TTC549 (cell line): ENCODE data around the gene C11orf21.

Source experiments
- FAIRE-seq: peaks from 2 replicates; lab custom pipeline; 2012; peaks lifted over from hg19 to GRCh38; lab: Jason Lieb, UNC

Gene C11orf21

GRCh38 chr11:2259466-2259830 is 42.3 kb downstream of the C11orf21 start:
- FAIRE-seq = no peak

- no peak for FAIRE-seq
Measured at GRCh38 chr11:2258501-2259465, 42.9 kb downstream of the C11orf21 start.

DNA sequence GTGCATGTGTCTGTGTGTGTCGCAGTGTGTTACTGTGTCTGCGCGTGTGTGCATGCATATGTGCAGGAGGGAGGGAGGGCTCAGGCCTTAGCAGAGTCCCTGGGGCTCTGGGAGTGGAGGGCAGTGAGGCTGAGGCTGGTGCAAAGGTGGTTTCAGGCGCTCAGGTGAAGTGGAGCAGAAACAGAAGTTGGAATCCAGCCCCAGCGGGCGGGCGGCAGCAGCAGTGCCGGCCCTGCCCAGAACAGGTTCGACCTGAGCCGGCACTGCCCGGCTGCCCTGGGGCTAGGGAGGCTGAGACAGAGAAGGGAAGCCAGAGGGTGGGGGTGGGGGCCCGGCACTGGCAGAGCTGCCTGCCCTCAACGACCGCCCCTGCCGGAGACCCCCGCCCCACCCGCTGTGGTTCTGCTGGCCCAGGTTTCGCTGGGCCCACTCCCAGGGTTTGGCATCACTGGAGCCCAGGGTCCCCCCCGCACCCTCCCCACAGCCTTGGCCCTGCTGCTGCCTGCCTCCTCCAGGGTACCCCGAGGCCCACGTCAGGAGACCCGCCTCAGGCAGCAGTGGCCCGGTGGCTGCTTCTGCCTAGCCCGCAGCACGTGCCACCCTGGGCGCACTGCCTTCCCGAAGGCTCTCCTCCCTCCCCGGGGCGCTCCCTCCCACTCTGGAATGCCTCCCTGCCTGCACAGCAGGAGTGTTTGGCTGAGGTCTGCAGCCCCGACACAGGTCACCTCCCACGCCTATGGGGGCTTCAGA is 44.6 kb downstream of the C11orf21 start:
- FAIRE-seq = no peak

DNA sequence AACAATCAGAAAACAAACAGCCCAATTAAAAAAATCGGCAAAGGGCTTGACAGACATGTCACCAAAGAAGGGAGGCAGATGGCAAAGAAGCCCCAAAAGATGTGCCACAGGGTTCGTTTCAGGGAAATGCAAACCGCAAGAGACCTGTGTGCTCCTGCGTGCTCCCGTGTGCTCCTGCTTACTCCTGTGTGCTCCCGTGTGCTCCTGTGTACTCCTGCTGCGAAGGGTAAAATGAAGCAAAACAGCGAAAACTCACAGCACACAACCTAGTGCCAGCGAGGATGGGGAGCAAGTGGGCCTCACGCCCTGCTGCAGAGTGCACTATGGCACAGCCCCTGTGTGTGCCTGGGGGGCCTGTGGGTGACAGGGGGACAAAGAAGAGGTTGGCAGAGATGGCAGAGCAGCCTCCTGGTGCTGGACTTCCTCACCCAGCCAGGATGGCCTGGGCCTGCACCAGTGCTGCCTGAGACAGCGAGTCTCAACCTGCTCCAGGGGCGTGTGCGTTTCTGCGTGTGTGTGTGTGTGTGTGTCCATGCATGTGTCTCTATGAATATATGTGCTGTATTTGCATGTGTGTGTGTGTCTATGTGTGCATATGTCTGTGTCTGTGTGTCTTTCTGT is 45.3 kb downstream of the C11orf21 start:
- FAIRE-seq = no peak

GRCh38 chr11:2252018-2252417 is 49.7 kb downstream of the C11orf21 start:
- FAIRE-seq = no peak

DNA sequence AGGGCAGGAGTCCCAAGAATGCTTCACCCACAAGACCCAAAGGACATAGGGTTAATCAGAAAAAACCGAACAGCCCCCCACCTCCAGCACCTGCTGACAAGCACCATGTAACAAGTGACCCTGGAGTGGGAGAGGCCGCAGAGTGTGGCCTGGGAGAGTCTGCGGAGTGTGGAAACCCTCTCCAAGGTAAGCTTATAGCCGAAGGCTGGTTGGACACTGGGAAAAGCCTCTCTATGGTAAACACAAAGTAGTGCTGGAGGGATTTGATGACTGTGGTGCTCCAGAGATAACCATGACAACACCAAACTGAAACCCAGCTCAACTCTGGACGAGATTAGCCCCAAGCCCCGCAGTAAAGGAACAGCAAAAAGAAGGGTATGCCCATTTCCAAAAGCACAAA is 50.6 kb downstream of the C11orf21 start:
- no peak for FAIRE-seq

DNA sequence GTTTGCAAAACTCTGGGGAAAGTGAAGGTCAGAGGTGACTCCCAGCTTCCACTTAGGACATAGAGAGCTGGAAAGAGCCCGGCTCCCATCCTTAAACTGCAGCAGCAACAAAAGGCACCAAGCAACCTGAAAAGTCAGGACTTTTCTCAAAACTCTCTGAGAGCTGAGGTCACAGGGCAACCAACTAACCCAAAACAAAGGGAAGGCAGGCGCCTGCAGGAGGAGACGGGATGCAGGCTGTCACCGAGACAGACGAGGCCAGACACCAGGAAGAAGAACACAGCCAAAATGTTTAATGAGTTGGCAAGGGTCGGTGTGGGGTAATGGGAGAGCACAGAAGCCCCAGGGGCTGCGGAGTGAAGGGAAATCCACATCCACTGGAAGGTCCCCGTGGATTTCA is 51.2 kb downstream of the C11orf21 start:
- FAIRE-seq = no peak

DNA sequence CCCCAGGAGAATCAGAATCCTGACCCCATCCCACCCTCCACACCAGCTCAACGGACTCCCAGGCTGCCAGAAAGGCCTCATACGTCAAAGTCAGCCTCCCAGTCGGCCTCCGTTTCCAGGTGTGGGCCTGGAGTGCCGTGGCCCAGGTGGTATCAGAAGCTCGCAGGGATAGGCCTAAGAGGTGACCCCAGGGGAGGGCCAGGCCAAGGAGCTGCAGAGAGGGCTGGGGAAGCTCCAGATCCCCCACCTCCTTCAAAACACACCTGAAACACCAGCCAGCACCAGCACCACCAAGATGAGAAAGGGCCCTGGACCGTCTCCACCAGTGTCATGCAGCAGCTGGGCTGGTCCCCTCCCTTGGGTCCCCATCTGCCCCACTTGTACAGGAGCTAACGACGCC is 51.7 kb downstream of the C11orf21 start:
- FAIRE-seq = no peak

DNA sequence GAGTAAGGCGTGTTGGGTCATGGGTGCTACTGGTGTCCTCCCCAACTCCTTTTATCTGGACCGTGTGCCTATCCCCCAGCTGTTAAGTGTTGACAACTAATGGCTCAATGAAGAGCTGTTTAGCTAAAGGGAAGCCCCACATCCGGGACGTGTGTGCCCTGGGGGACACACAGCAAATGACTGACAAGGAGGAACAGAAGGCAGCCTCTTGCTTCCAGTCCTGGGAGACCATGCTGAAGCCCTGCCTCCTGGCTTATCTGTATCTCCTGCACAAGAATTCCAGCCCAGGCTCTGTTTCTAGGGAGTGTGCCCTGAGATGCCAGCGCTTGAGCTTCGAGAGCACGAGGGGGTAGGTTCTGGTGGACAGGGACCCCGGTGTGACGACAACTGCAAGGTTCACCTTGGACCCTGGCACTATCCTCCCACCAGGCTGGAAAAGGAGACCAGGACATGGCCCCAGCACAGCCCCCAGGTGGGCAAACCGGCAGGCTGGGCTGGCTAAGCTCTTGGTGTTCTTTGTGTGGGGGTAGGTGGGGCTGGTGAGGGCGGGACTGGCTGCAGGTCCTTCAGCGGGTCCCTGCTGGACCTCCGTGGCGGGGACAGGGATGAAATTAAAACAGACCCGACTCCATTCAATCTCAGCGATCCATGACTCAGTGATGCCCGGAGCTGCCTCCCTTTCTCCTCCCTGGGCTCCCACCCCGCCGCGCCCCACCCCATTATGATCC is 52.4 kb downstream of the C11orf21 start:
- FAIRE-seq = no peak

DNA sequence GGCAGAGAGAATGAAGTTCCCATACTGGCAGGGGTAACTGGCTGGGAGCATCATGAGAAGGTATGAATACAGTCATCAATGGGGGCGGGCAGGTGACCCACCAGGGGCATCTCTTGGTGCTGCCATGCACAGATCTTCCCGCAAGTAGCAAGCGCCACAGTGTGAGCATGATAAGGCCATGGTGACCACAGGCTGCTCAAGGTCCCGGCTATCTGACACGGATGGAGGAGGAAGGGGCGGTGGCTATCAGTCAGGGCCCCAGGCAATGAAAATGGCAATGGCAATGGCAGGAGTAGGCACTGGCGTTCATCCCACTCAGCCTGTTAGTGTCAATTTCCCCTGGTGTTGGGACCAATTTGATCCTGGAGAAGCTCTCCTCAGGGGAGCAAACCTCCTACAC is 53.0 kb downstream of the C11orf21 start:
- FAIRE-seq = no peak

GRCh38 chr11:2248242-2248641 is 53.5 kb downstream of the C11orf21 start:
- FAIRE-seq = no peak

- no peak for FAIRE-seq
Measured at GRCh38 chr11:2247496-2247895, 54.2 kb downstream of the C11orf21 start.
